Activated CD4-positive, alpha-beta memory T cell treated with anti-CD3 and anti-CD28 coated beads, Interleukin-2, amount 10 ng/mL, durations not matched to agents 7 days and 5 days (primary cell): ENCODE data around the gene NALCN. TPM values are rescaled to one million over a fixed set of nuclear protein-coding genes. Genes with fewer than 3 reads are reported as not detected.

Source experiments
- CTCF ChIA-PET: fragments of 350-600 bp; sonication (Branson Sonifier 250); formaldehyde crosslinking; loops from one replicate; lab custom pipeline; 2021; ENCODE audit warnings: antibody characterized with exemption, inconsistent platforms; lab: Charles Lee
- POLR2A ChIA-PET: fragments of 350-600 bp; sonication (Branson Sonifier 250); formaldehyde crosslinking; loops from one replicate; lab custom pipeline; 2021; ENCODE audit warnings: antibody characterized with exemption; lab: Charles Lee
- DNase-seq: peaks from one replicate; pipeline ENCODE4 v3.0.0-alpha.2; 2020
- H3K27ac Mint-ChIP-seq: one replicate; pipeline ENCODE4 v1.8.0; 2021; ENCODE audit warnings: mild to moderate bottlenecking, mixed read lengths
- H3K27me3 Mint-ChIP-seq: one replicate; pipeline ENCODE4 v1.8.0; 2021; ENCODE audit warnings: mixed read lengths
- H3K36me3 Mint-ChIP-seq: one replicate; pipeline ENCODE4 v1.8.0; 2021; ENCODE audit warnings: low read depth, mixed read lengths
- H3K4me1 Mint-ChIP-seq: one replicate; pipeline ENCODE4 v1.8.0; 2021; ENCODE audit warnings: mixed read lengths
- H3K4me3 Mint-ChIP-seq: one replicate; pipeline ENCODE4 v1.8.0; 2021; ENCODE audit warnings: mild to moderate bottlenecking, mixed read lengths
- H3K9me3 Mint-ChIP-seq: one replicate; pipeline ENCODE4 v1.8.0; 2021; ENCODE audit warnings: mixed read lengths
- total RNA-seq, 2 experiments: library from RNA; stranded (reverse); gene quantifications; one replicate each; pipeline ENCODE4 v1.2.3, GENCODE V29; 2021

NALCN gene
- total RNA-seq, 2 experiments from 2014 or later = not detected

DNA sequence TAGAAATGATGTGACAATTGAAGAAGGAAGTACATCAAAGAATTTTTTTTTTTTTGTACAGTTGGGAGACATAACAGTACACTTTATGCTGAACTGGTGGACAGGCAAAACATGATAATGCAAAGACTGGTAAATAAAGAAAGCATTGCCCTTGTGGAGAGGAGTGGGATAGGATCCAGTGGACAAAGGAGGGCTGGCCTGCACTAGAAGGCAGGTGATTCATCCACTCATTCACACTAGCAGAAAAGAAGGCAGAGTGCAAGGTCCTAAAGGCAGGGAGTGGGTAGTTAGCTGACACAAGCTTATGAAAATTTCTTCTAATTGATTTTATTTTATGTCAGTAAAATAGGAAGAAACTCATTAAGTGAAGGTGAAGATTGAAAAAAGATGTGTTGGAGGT lies 17.6 kb upstream of the NALCN start:
- Mint-ChIP-seq H3K4me3 (no peak overlapping the region), H3K36me3 (no peaks in the 10 kb centered on the region), H3K4me1 (no peaks in the 10 kb centered on the region), H3K27ac (no peak overlapping the region), H3K27me3 (peaks cover 3% of the 10 kb centered on the region), H3K9me3 (no peaks in the 10 kb centered on the region)
- ChIA-PET POLR2A (no interaction called here), CTCF (no interaction called here)
- no peak for DNase-seq

DNA sequence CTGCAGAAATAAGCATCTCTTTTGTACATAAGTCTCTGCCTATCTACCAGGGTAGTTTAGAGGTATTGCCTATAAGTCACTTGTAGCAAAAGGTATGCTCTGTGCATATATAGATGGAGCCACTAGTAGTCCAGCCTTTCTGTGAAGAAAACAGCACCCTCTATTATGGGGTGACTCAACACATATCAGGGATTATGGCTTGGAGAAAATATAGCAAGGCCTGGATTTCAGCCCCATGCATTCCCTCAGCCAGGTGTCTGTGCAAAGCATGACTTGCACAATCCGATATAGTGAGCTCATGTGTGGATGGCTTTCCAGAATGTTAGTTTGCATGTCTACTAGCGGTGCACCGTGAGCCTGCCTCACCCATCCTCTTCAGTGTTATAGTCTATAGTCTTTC lies 13.4 kb upstream of the NALCN start:
- no peaks in the 10 kb centered on the region for H3K9me3 Mint-ChIP-seq
- no peaks in the 10 kb centered on the region for H3K4me1 Mint-ChIP-seq
- ChIA-PET CTCF (no interaction called here), POLR2A (no interaction called here)
- peaks cover 4% of the 10 kb centered on the region for H3K27me3 Mint-ChIP-seq
- H3K36me3 Mint-ChIP-seq = no peaks in the 10 kb centered on the region
- no peak overlapping the region for H3K27ac Mint-ChIP-seq
- no peak overlapping the region for H3K4me3 Mint-ChIP-seq
- no peak for DNase-seq

DNA sequence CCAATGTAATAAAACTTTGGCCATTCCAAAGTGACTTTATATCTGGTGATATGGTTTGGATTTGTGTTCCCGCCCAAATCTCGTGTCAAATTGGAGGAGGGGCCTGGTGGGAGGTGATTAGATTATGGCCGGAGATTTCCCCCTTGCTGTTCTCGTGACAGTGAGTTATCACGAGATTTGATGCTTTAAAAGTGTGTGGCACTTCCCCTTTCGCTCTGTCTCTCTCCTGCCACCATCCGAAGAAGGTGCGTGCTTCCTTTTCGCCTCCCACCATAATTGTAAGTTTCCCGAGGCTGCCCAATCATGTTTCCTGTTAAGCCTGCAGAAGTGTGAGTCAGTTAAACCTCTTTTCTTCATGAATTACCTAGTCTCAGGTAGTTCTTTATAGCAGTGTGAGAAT lies 9.3 kb upstream of the NALCN start:
- H3K27ac Mint-ChIP-seq = no peak overlapping the region
- no peak overlapping the region for H3K4me3 Mint-ChIP-seq
- H3K9me3 Mint-ChIP-seq = no peaks in the 10 kb centered on the region
- no peaks in the 10 kb centered on the region for H3K4me1 Mint-ChIP-seq
- CTCF ChIA-PET = no interaction called here
- H3K27me3 Mint-ChIP-seq = peaks cover 2% of the 10 kb centered on the region
- H3K36me3 Mint-ChIP-seq = no peaks in the 10 kb centered on the region
- POLR2A ChIA-PET = no interaction called here
- no peak for DNase-seq

DNA sequence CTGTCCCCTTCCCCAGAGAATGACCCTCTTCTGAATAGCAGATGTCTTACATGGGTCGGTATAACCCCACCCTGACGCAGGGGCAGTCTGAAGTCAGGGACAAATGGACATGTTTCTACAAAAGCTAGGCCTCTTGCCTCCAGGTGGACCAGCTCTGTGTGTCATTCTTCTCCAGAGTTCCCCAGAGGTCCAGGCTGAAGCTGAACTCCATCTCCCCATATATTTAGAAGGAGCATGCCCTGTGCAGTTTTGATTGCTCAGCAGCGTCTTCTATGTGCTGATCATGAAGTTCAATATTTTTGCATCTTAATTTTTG lies 8.8 kb upstream of the NALCN start:
- Mint-ChIP-seq H3K36me3 (no peaks in the 10 kb centered on the region), H3K9me3 (no peaks in the 10 kb centered on the region), H3K27ac (no peak overlapping the region), H3K27me3 (peaks cover 2% of the 10 kb centered on the region), H3K4me3 (no peak overlapping the region), H3K4me1 (no peaks in the 10 kb centered on the region)
- POLR2A ChIA-PET = no interaction called here
- no peak for DNase-seq
- CTCF ChIA-PET = no interaction called here

DNA sequence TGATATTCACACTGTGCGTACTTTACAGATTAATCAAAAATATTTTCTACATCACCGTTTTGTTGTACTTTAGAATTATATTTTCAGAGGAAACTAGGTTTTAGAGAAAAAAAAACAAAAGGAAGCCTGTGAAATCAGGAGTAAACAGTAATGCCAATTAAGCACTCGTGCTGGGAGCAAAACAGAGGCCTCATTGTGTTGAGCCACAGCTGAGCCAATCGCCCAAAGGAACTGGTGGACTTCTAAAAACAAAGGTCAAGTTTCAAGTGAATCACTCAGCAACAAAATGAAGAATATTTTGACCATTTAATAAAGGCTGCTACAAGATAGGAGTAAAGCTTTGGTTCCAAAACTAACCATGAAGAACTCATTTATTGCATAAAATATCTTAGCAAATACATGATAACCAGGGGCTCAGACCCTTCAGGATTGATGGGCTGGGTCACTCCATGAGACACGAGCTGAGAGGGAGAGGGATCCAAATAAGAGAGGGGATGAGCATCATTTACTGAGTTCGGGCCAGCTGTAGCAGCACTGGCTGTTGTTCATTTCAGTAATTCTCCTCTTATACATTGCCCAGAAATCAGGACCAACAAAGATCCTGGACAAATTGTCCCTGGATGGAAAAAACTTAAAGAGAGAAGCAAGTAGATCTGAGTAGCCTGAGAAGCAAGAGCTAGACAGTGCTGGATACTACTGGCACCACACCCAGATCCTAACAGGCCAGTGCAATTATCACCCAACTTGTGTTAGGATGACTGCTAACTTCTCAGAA lies 8.3 kb upstream of the NALCN start:
- Mint-ChIP-seq H3K4me1 (no peaks in the 10 kb centered on the region), H3K4me3 (no peak overlapping the region), H3K27ac (no peak overlapping the region), H3K9me3 (no peaks in the 10 kb centered on the region), H3K36me3 (no peaks in the 10 kb centered on the region), H3K27me3 (peaks cover 1% of the 10 kb centered on the region)
- no peak for DNase-seq
- ChIA-PET CTCF (no interaction called here), POLR2A (no interaction called here)

DNA sequence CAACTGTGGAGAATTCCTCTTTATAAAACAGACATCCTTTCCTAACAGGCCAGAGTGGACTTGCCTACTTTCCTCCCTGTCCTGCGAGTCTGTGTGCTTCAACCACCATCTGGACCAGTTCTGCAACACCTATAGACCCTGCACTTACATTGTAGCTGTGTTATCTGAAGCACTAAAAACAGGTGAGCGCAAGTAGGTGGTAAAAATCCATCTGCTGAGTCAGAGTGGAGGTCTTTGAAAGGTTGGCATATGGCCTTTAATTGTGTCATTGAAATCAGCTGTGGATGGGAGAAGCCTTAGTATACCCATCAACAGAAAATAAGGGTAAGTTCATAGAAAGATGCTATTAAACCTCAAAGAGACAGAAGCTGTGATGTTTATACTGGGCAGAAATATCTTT lies 7.6 kb upstream of the NALCN start:
- H3K27ac Mint-ChIP-seq = no peak overlapping the region
- H3K36me3 Mint-ChIP-seq = no peaks in the 10 kb centered on the region
- H3K4me1 Mint-ChIP-seq = no peaks in the 10 kb centered on the region
- ChIA-PET CTCF (no interaction called here), POLR2A (no interaction called here)
- H3K27me3 Mint-ChIP-seq = peaks cover 4% of the 10 kb centered on the region
- no peaks in the 10 kb centered on the region for H3K9me3 Mint-ChIP-seq
- H3K4me3 Mint-ChIP-seq = no peak overlapping the region
- no peak for DNase-seq

DNA sequence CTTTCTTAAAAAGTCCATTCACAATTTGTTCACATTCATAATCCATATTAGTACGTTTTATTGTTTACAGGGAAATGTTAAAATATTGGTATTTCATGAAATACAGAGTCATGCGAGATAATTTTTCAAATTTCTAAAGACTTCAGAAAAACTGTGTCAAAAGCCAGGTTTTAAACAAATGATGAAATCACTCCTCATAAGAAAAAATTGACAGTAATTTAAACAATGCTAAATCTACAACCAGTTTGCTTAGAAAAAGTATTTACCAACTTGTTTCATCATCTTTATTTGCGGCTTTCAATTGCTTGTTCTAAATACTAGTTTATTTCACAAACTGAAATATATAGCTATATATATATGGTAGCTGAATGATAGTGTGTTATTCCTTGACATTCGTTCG lies 1.2 kb upstream of the NALCN start:
- CTCF ChIA-PET = no interaction called here
- no peak for DNase-seq
- Mint-ChIP-seq H3K9me3 (no peaks in the 10 kb centered on the region), H3K4me3 (no peak overlapping the region), H3K27ac (no peak overlapping the region), H3K27me3 (peaks cover 34% of the 10 kb centered on the region), H3K36me3 (no peaks in the 10 kb centered on the region), H3K4me1 (no peaks in the 10 kb centered on the region)
- POLR2A ChIA-PET = no interaction called here

DNA sequence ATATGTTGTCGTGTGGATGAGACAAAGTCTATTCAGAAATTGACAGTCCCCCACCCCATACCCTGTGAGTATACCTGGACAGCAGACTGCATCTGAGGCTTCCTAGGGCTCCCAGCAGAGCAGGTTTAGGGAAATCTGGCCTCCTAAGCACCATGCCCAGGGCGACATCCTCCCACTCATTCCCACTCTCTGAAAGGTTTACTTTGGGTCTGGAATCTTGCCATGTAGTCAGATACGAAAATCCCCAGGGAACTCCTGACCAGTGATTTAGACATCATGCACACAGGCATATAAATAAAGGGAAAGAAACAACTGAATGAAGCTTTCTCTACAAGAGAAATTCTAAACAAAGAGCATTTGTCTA lies 717 bp upstream of the NALCN start:
- H3K4me3 Mint-ChIP-seq = no peak overlapping the region
- H3K4me1 Mint-ChIP-seq = no peaks in the 10 kb centered on the region
- H3K27me3 Mint-ChIP-seq = peaks cover 36% of the 10 kb centered on the region
- CTCF ChIA-PET = no interaction called here
- H3K27ac Mint-ChIP-seq = no peak overlapping the region
- H3K36me3 Mint-ChIP-seq = no peaks in the 10 kb centered on the region
- no peaks in the 10 kb centered on the region for H3K9me3 Mint-ChIP-seq
- POLR2A ChIA-PET = no interaction called here
- no peak for DNase-seq

DNA sequence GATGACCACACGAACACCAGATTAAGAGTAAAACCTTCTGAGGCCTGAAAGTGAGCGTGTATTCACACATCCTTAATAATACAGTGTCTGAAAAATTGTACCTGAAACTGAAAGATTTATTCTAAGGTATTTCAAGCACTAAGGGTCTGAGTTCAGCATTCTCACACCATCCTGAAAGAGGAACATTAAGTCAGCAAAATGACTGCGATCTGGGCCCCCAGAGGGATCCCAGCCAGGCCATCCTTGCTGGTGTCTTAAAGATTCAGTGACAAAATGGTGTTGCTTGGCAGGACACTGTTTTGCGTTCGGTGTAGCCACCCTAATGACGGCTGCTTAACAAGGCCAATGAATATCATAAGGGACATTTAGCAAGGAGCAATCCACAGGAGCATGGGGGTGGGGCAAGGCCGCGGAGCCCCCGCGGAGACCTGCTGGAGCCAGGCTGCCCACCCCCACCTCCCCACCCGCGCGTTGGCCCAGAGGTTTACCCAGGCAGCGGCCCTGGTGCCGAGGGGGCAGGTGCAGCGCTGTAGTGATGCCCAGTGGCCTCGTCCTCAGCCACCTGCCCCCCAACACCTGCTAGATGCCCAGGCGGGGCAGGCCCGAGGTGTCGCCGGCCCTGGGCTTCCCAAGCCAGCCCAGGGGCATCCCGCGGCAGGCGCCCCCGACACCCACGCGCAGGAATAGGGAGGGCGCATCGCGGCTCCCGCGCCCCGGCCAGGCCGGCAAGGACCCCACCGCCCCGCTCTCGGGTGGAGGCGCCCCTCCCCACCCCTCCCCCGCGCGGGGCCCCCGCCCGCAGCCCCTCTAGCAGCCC lies 742 bp downstream of the NALCN start:
- H3K4me3 Mint-ChIP-seq = no peak overlapping the region
- CTCF ChIA-PET = no interaction called here
- DNase-seq = no peak

DNA sequence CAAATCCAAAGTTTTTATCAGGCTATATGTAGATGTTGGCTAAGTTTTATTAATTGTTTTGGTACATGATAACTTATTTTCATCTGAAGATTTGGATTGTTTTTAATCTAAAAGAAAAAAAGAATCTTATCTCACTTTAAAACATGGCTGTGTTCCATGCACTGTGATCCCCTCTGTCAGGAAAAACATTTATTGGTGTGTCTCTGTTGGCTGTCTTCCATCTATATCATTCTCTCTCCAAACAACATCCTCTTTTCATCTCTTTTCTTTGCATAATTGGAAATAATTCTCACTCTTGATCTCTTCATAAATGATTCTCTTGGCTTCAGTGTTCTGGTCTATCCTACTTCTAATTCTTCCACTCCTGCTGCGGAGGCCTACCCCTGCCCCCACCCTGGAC lies 4.2 kb downstream of the NALCN start:
- Mint-ChIP-seq H3K36me3 (no peaks in the 10 kb centered on the region), H3K4me1 (no peaks in the 10 kb centered on the region), H3K9me3 (no peaks in the 10 kb centered on the region), H3K4me3 (no peak overlapping the region), H3K27ac (no peak overlapping the region), H3K27me3 (peaks cover 37% of the 10 kb centered on the region)
- DNase-seq = no peak
- POLR2A ChIA-PET = no interaction called here
- CTCF ChIA-PET = no interaction called here

More for the DNA sequence above, 742 bp downstream of the NALCN start:
- no peak overlapping the region for H3K27ac Mint-ChIP-seq
- POLR2A ChIA-PET = no interaction called here
- H3K9me3 Mint-ChIP-seq = no peaks in the 10 kb centered on the region
- H3K27me3 Mint-ChIP-seq = peaks cover 39% of the 10 kb centered on the region
- H3K36me3 Mint-ChIP-seq = no peaks in the 10 kb centered on the region
- no peaks in the 10 kb centered on the region for H3K4me1 Mint-ChIP-seq

DNA sequence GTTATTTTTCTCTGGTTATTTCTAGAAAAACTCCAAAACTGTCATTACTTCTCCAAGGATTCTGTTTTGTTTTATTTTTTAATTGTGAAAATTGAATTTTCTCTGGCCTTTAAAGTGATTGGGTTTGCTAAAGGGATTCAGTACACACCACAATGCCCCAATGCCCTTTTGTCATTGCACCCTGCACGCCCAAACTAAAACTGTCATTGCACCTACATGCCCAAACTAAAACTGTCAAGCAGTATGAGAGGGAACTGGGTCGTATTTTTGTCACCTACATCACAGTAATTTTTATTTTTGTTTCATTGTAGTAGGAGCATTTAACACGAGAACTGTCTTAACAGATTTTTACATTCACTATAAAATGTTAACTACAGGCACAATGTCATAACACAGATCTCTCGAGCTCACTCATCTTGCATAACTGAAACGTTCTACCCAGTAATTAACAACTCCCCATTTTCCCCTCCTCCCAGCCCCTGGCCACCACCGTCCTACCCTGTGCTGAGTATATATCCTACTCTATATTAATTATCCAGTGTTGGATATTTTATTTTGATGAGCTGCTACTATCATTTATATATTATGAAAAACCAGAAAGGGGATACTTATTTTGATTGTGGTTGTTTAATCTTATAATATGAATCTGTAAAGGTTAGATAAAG lies 7.2 kb downstream of the NALCN start:
- Mint-ChIP-seq H3K27ac (no peak overlapping the region), H3K27me3 (peaks cover 21% of the 10 kb centered on the region), H3K4me1 (peaks cover 6% of the 10 kb centered on the region), H3K9me3 (no peaks in the 10 kb centered on the region), H3K36me3 (no peaks in the 10 kb centered on the region), H3K4me3 (no peak overlapping the region)
- no peak for DNase-seq
- CTCF ChIA-PET = no interaction called here
- POLR2A ChIA-PET = no interaction called here

DNA sequence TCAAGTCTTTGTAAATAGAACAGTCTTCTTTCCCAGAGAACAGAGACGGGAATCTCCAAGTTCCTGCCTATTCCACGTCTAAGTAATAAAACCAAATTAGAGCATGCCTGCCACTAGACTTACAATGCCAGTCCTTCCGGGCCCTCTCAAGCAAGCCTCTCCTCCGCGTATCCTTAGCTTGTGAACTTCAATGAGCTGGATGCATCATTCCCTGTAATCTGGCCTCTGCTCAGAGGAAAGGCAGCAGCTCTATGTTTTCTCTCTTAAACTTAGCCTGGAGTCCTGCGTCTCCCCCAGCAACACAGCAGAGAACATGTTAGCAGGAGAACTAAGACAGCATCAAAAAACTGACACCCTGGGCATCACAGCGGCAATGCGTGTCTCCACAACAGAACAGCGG lies 8.2 kb downstream of the NALCN start:
- no peak overlapping the region for H3K4me3 Mint-ChIP-seq
- H3K27ac Mint-ChIP-seq = no peak overlapping the region
- H3K27me3 Mint-ChIP-seq = peaks cover 22% of the 10 kb centered on the region
- no peak for DNase-seq
- POLR2A ChIA-PET = no interaction called here
- CTCF ChIA-PET = no interaction called here
- H3K4me1 Mint-ChIP-seq = peaks cover 6% of the 10 kb centered on the region
- H3K36me3 Mint-ChIP-seq = no peaks in the 10 kb centered on the region
- H3K9me3 Mint-ChIP-seq = no peaks in the 10 kb centered on the region

DNA sequence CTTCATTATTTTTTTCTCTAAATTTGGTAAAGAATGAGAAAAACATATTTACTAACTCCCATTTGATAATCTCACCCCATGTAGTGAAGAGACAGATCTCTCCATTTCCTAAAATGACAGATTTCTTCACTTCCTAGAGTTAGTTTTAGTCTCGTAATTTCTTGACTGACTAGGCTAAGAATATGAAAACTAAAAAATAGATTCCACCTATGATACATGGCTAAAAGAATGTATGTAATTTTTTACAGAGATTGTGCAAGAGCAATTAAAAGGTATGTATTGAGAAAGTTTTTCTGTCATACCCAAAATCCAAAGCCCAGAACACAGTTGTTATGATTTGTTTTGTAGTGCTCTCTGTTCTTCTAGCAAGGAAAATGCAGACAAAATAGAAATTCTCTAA lies 9.5 kb downstream of the NALCN start:
- Mint-ChIP-seq H3K4me3 (no peak overlapping the region), H3K27ac (no peak overlapping the region), H3K27me3 (peaks cover 19% of the 10 kb centered on the region), H3K9me3 (no peaks in the 10 kb centered on the region), H3K4me1 (peaks cover 6% of the 10 kb centered on the region), H3K36me3 (no peaks in the 10 kb centered on the region)
- CTCF ChIA-PET = no interaction called here
- no peak for DNase-seq
- POLR2A ChIA-PET = no interaction called here
